ENCODE data around the gene ZSWIM6. TPM values are rescaled to one million over a fixed set of nuclear protein-coding genes. Genes with fewer than 3 reads are reported as not detected.

Gene ZSWIM6
- total RNA-seq, 1 donor from 2014 or later: 5.7 TPM

DNA sequence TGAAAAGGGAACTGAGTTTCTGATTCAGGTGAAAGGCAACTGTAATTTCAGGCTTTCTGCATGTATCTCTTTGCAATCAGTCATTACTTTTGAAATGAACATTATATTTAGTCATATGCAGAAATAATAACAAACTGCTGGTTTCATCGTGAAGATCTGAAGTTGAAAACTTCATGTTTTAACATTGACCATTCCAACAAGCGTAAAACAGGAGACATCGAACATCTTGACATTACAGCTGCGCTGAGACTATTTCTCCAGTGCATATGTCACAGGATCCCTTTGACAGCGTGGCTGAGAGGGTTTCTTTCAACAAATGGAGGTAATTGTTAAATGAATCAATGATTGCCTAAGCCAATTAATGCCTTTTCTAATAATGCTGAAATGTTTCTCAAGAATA lies 38.2 kb upstream of the ZSWIM6 start:
- peaks cover 10% of the 10 kb centered on the region for H3K4me1 ChIP-seq
- no peak for DNase-seq

DNA sequence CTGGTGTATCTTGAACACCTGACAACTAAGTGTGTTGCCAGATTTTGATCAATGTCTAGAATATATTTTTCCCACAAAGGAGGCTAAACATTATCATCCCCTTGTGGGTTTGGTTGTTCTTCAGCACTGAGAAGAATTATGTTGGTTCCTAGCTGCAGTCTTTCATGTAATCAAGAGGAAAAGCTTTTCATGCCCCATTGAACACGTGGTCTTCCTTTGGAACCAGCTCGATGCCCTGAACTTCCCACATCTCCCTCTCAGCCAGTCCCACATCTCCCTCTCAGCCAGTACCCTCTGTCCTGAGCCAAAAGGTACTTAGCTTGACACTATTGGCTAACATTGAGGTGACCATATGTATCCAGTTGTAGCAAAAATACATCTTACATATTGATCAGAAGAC lies 36.7 kb upstream of the ZSWIM6 start:
- Histone ChIP-seq H3K27ac (replicated peaks) (no peak overlapping the region), H3K9me3 (replicated peaks) (no peaks in the 10 kb centered on the region), H3K36me3 (no peaks in the 10 kb centered on the region), H3K27me3 (ENCODE audit: low read depth) (no peaks in the 10 kb centered on the region), H3K4me3 (no peak overlapping the region), H3K4me1 (peaks cover 18% of the 10 kb centered on the region)
- TF ChIP-seq, protein P1, sequence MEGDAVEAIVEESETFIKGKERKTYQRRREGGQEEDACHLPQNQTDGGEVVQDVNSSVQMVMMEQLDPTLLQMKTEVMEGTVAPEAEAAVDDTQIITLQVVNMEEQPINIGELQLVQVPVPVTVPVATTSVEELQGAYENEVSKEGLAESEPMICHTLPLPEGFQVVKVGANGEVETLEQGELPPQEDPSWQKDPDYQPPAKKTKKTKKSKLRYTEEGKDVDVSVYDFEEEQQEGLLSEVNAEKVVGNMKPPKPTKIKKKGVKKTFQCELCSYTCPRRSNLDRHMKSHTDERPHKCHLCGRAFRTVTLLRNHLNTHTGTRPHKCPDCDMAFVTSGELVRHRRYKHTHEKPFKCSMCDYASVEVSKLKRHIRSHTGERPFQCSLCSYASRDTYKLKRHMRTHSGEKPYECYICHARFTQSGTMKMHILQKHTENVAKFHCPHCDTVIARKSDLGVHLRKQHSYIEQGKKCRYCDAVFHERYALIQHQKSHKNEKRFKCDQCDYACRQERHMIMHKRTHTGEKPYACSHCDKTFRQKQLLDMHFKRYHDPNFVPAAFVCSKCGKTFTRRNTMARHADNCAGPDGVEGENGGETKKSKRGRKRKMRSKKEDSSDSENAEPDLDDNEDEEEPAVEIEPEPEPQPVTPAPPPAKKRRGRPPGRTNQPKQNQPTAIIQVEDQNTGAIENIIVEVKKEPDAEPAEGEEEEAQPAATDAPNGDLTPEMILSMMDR (IDR thresholded peaks at IDR 0.05; ENCODE audit: borderline replicate concordance): no peak
- intact Hi-C loops (cut with micrococcal nuclease): no loop called here
- no peak for DNase-seq

More for the DNA sequence above, 38.2 kb upstream of the ZSWIM6 start:
- no peaks in the 10 kb centered on the region for H3K36me3 ChIP-seq
- H3K4me3 ChIP-seq: no peak overlapping the region
- no peaks in the 10 kb centered on the region for H3K27me3 ChIP-seq (ENCODE audit: low read depth)
- no peak overlapping the region for H3K27ac ChIP-seq (replicated peaks)
- intact Hi-C loops (cut with micrococcal nuclease): no loop called here
- H3K9me3 ChIP-seq (replicated peaks): no peaks in the 10 kb centered on the region
- TF ChIP-seq, protein P1 (IDR thresholded peaks at IDR 0.05; ENCODE audit: borderline replicate concordance): no peak

DNA sequence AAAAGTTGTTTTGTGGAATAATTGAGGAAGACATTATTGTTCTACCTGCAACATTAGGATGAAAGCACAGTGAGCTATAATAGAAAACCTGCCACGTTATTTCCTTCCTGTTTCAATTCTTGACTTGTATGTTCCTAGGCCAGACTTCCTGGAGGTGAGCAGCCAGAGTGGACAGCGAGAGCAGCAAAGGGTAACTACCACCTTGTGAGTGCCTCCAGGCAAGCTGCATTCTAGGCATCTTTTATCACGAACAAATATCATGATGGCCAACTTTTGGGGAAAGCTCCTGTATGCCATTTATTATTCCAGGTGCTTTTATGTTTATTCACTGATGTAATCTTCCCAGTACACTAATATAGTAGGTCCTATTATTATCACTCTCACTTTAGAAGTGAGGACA lies 34.0 kb upstream of the ZSWIM6 start:
- H3K36me3 ChIP-seq: no peaks in the 10 kb centered on the region
- no peaks in the 10 kb centered on the region for H3K27me3 ChIP-seq (ENCODE audit: low read depth)
- intact Hi-C loops (cut with micrococcal nuclease): no loop called here
- DNase-seq: no peak
- H3K27ac ChIP-seq (replicated peaks): no peak overlapping the region
- peaks cover 35% of the 10 kb centered on the region for H3K4me1 ChIP-seq
- TF ChIP-seq, protein P1 (IDR thresholded peaks at IDR 0.05; ENCODE audit: borderline replicate concordance): no peak
- H3K9me3 ChIP-seq (replicated peaks): no peaks in the 10 kb centered on the region
- H3K4me3 ChIP-seq: no peak overlapping the region

DNA sequence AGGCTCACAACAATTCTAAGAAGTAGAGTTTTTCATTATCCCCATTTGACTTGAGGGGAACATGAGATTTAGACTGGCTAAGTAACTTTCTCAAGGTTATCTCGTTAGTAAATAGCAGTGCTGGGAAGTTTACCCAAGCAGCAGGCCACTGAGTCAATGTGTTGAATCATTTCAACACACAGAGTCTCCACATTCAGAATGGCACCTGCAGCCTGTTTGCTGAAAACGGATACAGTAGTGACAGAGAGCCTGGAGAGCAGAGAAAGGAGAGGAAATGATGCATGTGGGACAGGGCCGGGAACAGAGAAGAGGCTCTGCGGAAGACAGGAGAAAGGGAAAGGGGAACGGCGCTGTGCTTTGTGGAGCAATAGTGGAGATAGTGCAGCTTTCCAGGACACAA lies 33.5 kb upstream of the ZSWIM6 start:
- no peak for DNase-seq
- intact Hi-C loops (cut with micrococcal nuclease): no loop called here
- TF ChIP-seq, protein P1 (IDR thresholded peaks at IDR 0.05; ENCODE audit: borderline replicate concordance): no peak
- no peaks in the 10 kb centered on the region for H3K27me3 ChIP-seq (ENCODE audit: low read depth)
- peaks cover 36% of the 10 kb centered on the region for H3K4me1 ChIP-seq
- H3K36me3 ChIP-seq: no peaks in the 10 kb centered on the region
- no peak overlapping the region for H3K4me3 ChIP-seq
- no peak overlapping the region for H3K27ac ChIP-seq (replicated peaks)
- no peaks in the 10 kb centered on the region for H3K9me3 ChIP-seq (replicated peaks)

DNA sequence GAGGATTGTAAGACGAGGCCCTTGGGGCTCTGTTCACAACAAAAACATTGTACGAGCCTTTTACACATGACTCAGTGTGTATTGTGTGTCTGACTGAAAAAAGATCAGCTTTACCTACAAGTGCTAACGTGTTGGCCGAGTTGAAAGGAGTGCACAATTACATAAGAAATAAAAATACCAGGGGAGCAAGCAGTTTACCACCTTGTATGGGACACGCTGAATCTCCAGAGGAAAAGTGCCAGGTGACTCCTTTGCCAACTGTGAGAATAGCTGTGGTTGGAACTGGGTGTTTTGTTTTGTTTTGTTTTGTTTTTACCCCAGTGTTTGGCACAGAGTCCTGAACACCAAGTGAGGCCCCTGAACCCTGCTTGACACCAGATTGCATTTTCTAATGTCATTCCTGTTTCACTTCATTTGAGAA lies 32.8 kb upstream of the ZSWIM6 start:
- intact Hi-C loops (cut with micrococcal nuclease): no loop called here
- Histone ChIP-seq H3K27me3 (ENCODE audit: low read depth) (no peaks in the 10 kb centered on the region), H3K9me3 (replicated peaks) (no peaks in the 10 kb centered on the region), H3K27ac (replicated peaks) (no peak overlapping the region), H3K4me3 (no peak overlapping the region), H3K36me3 (no peaks in the 10 kb centered on the region), H3K4me1 (peaks cover 42% of the 10 kb centered on the region)
- TF ChIP-seq, protein P1 (IDR thresholded peaks at IDR 0.05; ENCODE audit: borderline replicate concordance): no peak
- no peak for DNase-seq

Measured in left ventricle myocardium inferior (tissue), 1 donor.